Spinal cord (tissue), 10 donors: ENCODE results near the gene AP1B1. TPM values are rescaled to one million over a fixed set of nuclear protein-coding genes. Genes with fewer than 3 reads are reported as not detected.

Experiments used
- DNase-seq, 6 donors: peaks; one replicate each; pipeline versions ENCODE4 v3.0.0 to v3.0.0-alpha.2; 2013 to 2015; ENCODE audit warnings: low spot score in 6 of 6, low read depth in 4 of 6
- H3K27ac ChIP-seq: one replicate; pipeline ENCODE4 v1.5.1; 2013; ENCODE audit warnings: low read depth, low read length, control low read depth
- H3K27me3 ChIP-seq: one replicate; pipeline ENCODE4 v1.6.1; 2013; ENCODE audit warnings: low read length; ENCODE audit not compliant: control insufficient read depth, insufficient read depth
- H3K36me3 ChIP-seq: one replicate; pipeline ENCODE4 v1.6.1; 2013; ENCODE audit warnings: low read length; ENCODE audit not compliant: control insufficient read depth, insufficient read depth
- H3K4me1 ChIP-seq: one replicate; pipeline ENCODE4 v1.6.1; 2013; ENCODE audit warnings: low read length; ENCODE audit not compliant: control insufficient read depth, insufficient read depth
- H3K4me3 ChIP-seq: one replicate; pipeline ENCODE4 v1.5.1; 2013; ENCODE audit warnings: low read depth, low read length, control low read depth
- H3K9me3 ChIP-seq: one replicate; pipeline ENCODE4 v1.6.1; 2013; ENCODE audit warnings: low read length; ENCODE audit not compliant: control insufficient read depth, insufficient read depth
- WGBS: methylation state at CpG from one replicate; pipeline ENCODE4 v1.1.5; 2013; ENCODE audit warnings: missing lambda C conversion rate; ENCODE audit not compliant: insufficient coverage; 5-methylcytosine and 5-hydroxymethylcytosine counted together
- polyA plus RNA-seq, 2 donors: library from polyadenylated mRNA; unstranded; fragments of 120-200 nt; gene quantifications; one replicate each; pipeline ENCODE4 v1.2.1, GENCODE V29; 2013; ENCODE audit not compliant: insufficient read length in 2 of 2
- total RNA-seq, 2 donors: library from RNA; depleted of rRNA in 1 of 2; stranded (reverse); fragments of 120-200 nt in 1 of 2; fragments of >200 nt in 1 of 2; gene quantifications; one replicate each; pipeline versions ENCODE4 v1.2.3 to v1.2.4, GENCODE V29; 2013 to 2014
- donor health status: healthy.

The AP1B1 gene
- total and polyA plus RNA-seq, 4 donors: 52.2 to 80.0 (median 67.4) TPM

DNA sequence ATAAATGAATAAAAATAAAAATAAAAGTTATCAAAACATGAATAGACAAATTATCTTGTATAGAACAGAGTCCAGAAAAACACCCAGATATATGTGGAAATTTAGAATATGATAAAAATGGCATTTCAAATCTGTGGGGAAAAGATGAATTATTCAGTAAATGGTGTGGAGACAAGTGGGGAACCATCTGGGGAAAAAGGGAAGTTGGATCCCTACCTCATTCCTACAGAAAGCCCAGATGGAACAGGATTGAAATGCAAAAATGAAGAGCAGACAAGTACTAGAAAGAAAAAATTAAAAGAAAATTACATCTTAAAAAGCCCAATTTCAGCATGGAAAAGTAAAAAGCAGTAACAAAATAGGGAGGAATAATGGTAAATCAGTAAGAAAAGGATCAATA is 64.7 kb downstream of the AP1B1 start:
- no peak overlapping the region for H3K4me3 ChIP-seq
- peak in 1 of 6 donors; percentile 80 for DNase-seq
- H3K36me3 ChIP-seq: peaks cover 27% of the 10 kb centered on the region
- no peak overlapping the region for H3K27ac ChIP-seq
- H3K9me3 ChIP-seq: no peaks in the 10 kb centered on the region
- peaks cover 17% of the 10 kb centered on the region for H3K4me1 ChIP-seq
- no peaks in the 10 kb centered on the region for H3K27me3 ChIP-seq

GRCh38 chr22:29320546-29320945 is 67.8 kb downstream of the AP1B1 start:
- Histone ChIP-seq H3K27me3 (peaks cover 14% of the 10 kb centered on the region), H3K36me3 (no peaks in the 10 kb centered on the region), H3K4me1 (peaks cover 15% of the 10 kb centered on the region), H3K9me3 (no peaks in the 10 kb centered on the region), H3K27ac (no peak overlapping the region), H3K4me3 (no peak overlapping the region)
- WGBS: no CpG with 5 or more reads among the region's 1 CpG
- DNase-seq: peak in 1 of 6 donors; percentile 50

GRCh38 chr22:29319072-29319471 is 69.3 kb downstream of the AP1B1 start:
- DNase-seq: no peak
- H3K9me3 ChIP-seq: no peaks in the 10 kb centered on the region
- H3K36me3 ChIP-seq: no peaks in the 10 kb centered on the region
- 92% methylated on average over 2 of the region's 2 CpGs for WGBS
- H3K4me3 ChIP-seq: no peak overlapping the region
- H3K27me3 ChIP-seq: peaks cover 26% of the 10 kb centered on the region
- H3K27ac ChIP-seq: no peak overlapping the region
- peaks cover 24% of the 10 kb centered on the region for H3K4me1 ChIP-seq

- H3K4me1 ChIP-seq: peaks cover 35% of the 10 kb centered on the region
- no peak for DNase-seq
- H3K27ac ChIP-seq: no peak overlapping the region
- 72% methylated on average over 16 of the region's 18 CpGs for WGBS
- H3K9me3 ChIP-seq: no peaks in the 10 kb centered on the region
- peaks cover 37% of the 10 kb centered on the region for H3K27me3 ChIP-seq
- no peak overlapping the region for H3K4me3 ChIP-seq
- no peaks in the 10 kb centered on the region for H3K36me3 ChIP-seq
Observed at GRCh38 chr22:29317827-29318454, 70.4 kb downstream of the AP1B1 start.

DNA sequence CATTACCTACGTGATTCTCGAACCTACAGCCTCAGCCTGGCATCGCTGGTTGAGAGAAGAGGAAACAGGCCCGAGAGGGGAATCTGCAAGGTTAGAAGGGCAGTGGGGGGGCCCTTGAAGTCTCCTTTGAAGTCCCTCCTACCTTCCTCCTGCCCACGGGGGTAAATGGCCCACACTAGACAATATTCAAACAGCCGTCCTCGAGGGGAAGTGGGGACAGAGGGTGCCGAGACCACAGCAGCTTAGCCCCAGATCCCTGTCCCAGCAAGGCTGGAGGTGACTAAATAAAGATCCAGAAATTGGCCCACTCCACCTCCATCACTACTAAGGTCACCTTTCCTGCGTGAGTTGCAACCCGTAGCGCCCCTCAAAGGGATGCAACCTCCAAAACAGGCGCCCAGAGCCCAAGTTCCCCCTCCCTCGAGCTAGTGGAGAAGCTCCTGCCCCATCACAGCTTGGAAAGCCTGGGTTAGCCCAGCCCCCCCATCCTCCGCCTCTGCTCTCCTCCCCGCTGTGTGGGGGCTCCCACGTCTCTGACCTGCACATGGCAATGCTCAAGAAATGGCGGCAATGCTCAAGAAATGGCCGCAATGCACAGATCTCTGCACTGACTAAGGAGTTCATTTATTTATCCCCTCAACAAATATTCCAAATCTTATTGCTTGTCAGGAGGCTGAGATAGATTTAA is 72.1 kb downstream of the AP1B1 start:
- Histone ChIP-seq H3K4me1 (peaks cover 51% of the 10 kb centered on the region), H3K27ac (no peak overlapping the region), H3K4me3 (no peak overlapping the region), H3K27me3 (peaks cover 50% of the 10 kb centered on the region), H3K9me3 (no peaks in the 10 kb centered on the region), H3K36me3 (peaks cover 12% of the 10 kb centered on the region)
- WGBS: 59% methylated on average over 10 of the region's 18 CpGs
- no peak for DNase-seq

- Histone ChIP-seq H3K27me3 (peaks cover 50% of the 10 kb centered on the region), H3K9me3 (no peaks in the 10 kb centered on the region), H3K4me1 (peaks cover 59% of the 10 kb centered on the region), H3K27ac (no peak within 1 kb of the TSS), H3K36me3 (peaks cover 19% of the 10 kb centered on the region), H3K4me3 (no peak within 1 kb of the TSS)
- no peak for DNase-seq
- WGBS: 1% methylated on average over 86 of the region's 103 CpGs
Observed at GRCh38 chr22:29315286-29316140, 72.9 kb downstream of the AP1B1 start, which contains the start of gene RASL10A. TSS of gene RASL10A (minus strand) at chr22:29315697. CDS start at chr22:29315246, 451 bp downstream.

GRCh38 chr22:29314537-29315285 is 73.7 kb downstream of the AP1B1 start:
- H3K9me3 ChIP-seq: no peaks in the 10 kb centered on the region
- WGBS: 3% methylated on average over 69 of the region's 69 CpGs
- DNase-seq: no peak
- H3K4me3 ChIP-seq: no peak overlapping the region
- peaks cover 50% of the 10 kb centered on the region for H3K27me3 ChIP-seq
- no peak overlapping the region for H3K27ac ChIP-seq
- H3K4me1 ChIP-seq: peaks cover 64% of the 10 kb centered on the region
- peaks cover 25% of the 10 kb centered on the region for H3K36me3 ChIP-seq

DNA sequence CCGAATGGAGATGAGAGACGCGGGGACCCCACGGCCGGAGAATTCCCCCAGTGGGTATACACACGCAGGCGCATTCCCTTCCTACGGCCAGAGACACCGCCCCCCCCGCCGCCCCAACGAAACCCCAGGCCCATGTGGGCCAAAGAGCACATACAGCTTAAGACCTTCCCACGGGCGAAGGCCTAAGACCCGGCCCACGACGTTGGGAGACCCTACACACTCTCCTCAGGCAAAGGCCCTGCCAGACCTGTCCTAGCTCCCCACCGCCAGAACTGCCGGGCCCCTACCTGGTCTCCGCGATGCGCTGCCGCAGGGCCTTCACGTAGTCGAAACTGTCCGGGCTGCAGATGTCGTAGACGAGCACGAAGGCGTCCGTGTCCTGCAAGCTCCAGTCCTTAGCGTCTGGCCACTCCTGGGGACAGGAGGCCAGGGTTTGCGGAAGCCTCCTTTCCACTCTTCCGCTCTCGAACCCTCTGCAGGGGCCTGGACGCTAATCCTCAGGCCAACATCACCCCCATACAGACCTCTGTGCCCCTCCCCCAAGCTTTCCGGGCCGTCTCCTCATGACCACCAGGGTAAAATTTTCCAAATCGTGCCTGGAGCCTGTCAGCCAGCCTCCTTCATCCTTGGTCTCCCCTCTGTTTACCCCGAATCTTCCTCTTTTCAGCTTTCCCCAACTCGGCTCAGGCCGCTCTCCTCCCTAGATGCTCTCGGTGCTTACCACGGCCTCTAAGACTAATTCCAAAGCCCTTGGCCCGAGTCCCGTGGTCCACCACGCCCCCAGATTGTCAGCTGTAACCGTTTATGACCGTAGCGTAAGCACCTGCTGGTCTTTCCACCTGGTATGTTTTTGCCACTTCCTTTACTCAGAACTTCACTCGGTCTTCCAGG is 74.5 kb downstream of the AP1B1 start:
- H3K27ac ChIP-seq: no peak overlapping the region
- H3K9me3 ChIP-seq: no peaks in the 10 kb centered on the region
- H3K4me1 ChIP-seq: peaks cover 73% of the 10 kb centered on the region
- peaks cover 33% of the 10 kb centered on the region for H3K36me3 ChIP-seq
- H3K4me3 ChIP-seq: no peak overlapping the region
- DNase-seq: no peak
- peaks cover 52% of the 10 kb centered on the region for H3K27me3 ChIP-seq
- WGBS: 21% methylated on average over 51 of the region's 51 CpGs
